ENCODE results near the gene PIP5K1C. TPM values are rescaled to one million over a fixed set of nuclear protein-coding genes. Genes with fewer than 3 reads are reported as not detected.

The PIP5K1C gene
- total RNA-seq, 2 experiments from 2014 or later: 14.6 to 15.3 TPM

GRCh38 chr19:3682741-3683404 lies 17.4 kb downstream of the PIP5K1C start:
- intact Hi-C loops (cut with DNase I, micrococcal nuclease): no loop called here
- no peak for DNase-seq
- CTCF ChIA-PET: no interaction called here
- Mint-ChIP-seq H3K4me1 (peaks cover 18% of the 10 kb centered on the region), H3K27me3 (no peaks in the 10 kb centered on the region), H3K36me3 (ENCODE audit: low read depth) (peaks cover 13% of the 10 kb centered on the region), H3K27ac (no peak overlapping the region), H3K9me3 (ENCODE audit: low read depth) (peaks cover 3% of the 10 kb centered on the region), H3K4me3 (no peak overlapping the region)
- no peak for ATAC-seq
- POLR2A ChIA-PET: no interaction called here

GRCh38 chr19:3682286-3682685 lies 18.0 kb downstream of the PIP5K1C start:
- intact Hi-C loops (cut with DNase I, micrococcal nuclease): no loop called here
- peaks cover 3% of the 10 kb centered on the region for H3K9me3 Mint-ChIP-seq (ENCODE audit: low read depth)
- H3K27me3 Mint-ChIP-seq: no peaks in the 10 kb centered on the region
- H3K4me1 Mint-ChIP-seq: peaks cover 16% of the 10 kb centered on the region
- ATAC-seq (no peak), DNase-seq (no peak)
- H3K27ac Mint-ChIP-seq: no peak overlapping the region
- H3K36me3 Mint-ChIP-seq (ENCODE audit: low read depth): peaks cover 13% of the 10 kb centered on the region
- no peak overlapping the region for H3K4me3 Mint-ChIP-seq
- POLR2A ChIA-PET: no interaction called here
- CTCF ChIA-PET: no interaction called here

GRCh38 chr19:3680939-3681338 lies 19.3 kb downstream of the PIP5K1C start:
- intact Hi-C loops (cut with DNase I, micrococcal nuclease): no loop called here
- no peak for DNase-seq
- ATAC-seq: no peak
- no peak overlapping the region for H3K27ac Mint-ChIP-seq
- peaks cover 3% of the 10 kb centered on the region for H3K9me3 Mint-ChIP-seq (ENCODE audit: low read depth)
- H3K36me3 Mint-ChIP-seq (ENCODE audit: low read depth): peaks cover 13% of the 10 kb centered on the region
- POLR2A ChIA-PET: no interaction called here
- peaks cover 13% of the 10 kb centered on the region for H3K4me1 Mint-ChIP-seq
- CTCF ChIA-PET: no interaction called here
- no peak overlapping the region for H3K4me3 Mint-ChIP-seq
- no peaks in the 10 kb centered on the region for H3K27me3 Mint-ChIP-seq

GRCh38 chr19:3679581-3679980 lies 20.7 kb downstream of the PIP5K1C start:
- intact Hi-C loops (cut with DNase I, micrococcal nuclease): no loop called here
- no peak for ATAC-seq
- Mint-ChIP-seq H3K4me1 (peaks cover 13% of the 10 kb centered on the region), H3K4me3 (no peak overlapping the region), H3K9me3 (ENCODE audit: low read depth) (peaks cover under 1% of the 10 kb centered on the region), H3K27me3 (no peaks in the 10 kb centered on the region), H3K27ac (no peak overlapping the region), H3K36me3 (ENCODE audit: low read depth) (peaks cover 10% of the 10 kb centered on the region)
- DNase-seq: no peak
- POLR2A ChIA-PET: no interaction called here
- CTCF ChIA-PET: no interaction called here

- no peaks in the 10 kb centered on the region for H3K9me3 Mint-ChIP-seq (ENCODE audit: low read depth)
- DNase-seq: no peak
- no peaks in the 10 kb centered on the region for H3K27me3 Mint-ChIP-seq
- ChIA-PET CTCF (no interaction called here), POLR2A (no interaction called here)
- ATAC-seq: no peak
- H3K27ac Mint-ChIP-seq: no peak overlapping the region
- H3K4me1 Mint-ChIP-seq: peaks cover 11% of the 10 kb centered on the region
- intact Hi-C loops (cut with DNase I, micrococcal nuclease): no loop called here
- peaks cover 6% of the 10 kb centered on the region for H3K36me3 Mint-ChIP-seq (ENCODE audit: low read depth)
- no peak overlapping the region for H3K4me3 Mint-ChIP-seq
Observed at GRCh38 chr19:3679138-3679537, 21.1 kb downstream of the PIP5K1C start.

GRCh38 chr19:3678188-3678587 lies 22.1 kb downstream of the PIP5K1C start:
- ChIA-PET POLR2A (no interaction called here), CTCF (no interaction called here)
- no peak for DNase-seq
- Mint-ChIP-seq H3K9me3 (ENCODE audit: low read depth) (no peaks in the 10 kb centered on the region), H3K27ac (no peak overlapping the region), H3K27me3 (no peaks in the 10 kb centered on the region), H3K36me3 (ENCODE audit: low read depth) (no peaks in the 10 kb centered on the region), H3K4me1 (peaks cover 5% of the 10 kb centered on the region), H3K4me3 (no peak overlapping the region)
- no peak for ATAC-seq
- intact Hi-C loops (cut with DNase I, micrococcal nuclease): no loop called here

- no peaks in the 10 kb centered on the region for H3K36me3 Mint-ChIP-seq (ENCODE audit: low read depth)
- no peaks in the 10 kb centered on the region for H3K27me3 Mint-ChIP-seq
- no peak overlapping the region for H3K27ac Mint-ChIP-seq
- ATAC-seq (no peak), DNase-seq (no peak)
- H3K9me3 Mint-ChIP-seq (ENCODE audit: low read depth): no peaks in the 10 kb centered on the region
- CTCF ChIA-PET: interaction anchor here (0.6 to 1.2 kb wide), 3 partner anchors 16 to 130 kb away, joined by 3 read pairs; no protein-coding TSS in a partner anchor
- intact Hi-C loops (cut with DNase I, micrococcal nuclease): no loop called here
- POLR2A ChIA-PET: no interaction called here
- no peak overlapping the region for H3K4me3 Mint-ChIP-seq
- H3K4me1 Mint-ChIP-seq: peaks cover 24% of the 10 kb centered on the region
Observed at GRCh38 chr19:3674784-3675543, 25.3 kb downstream of the PIP5K1C start.

DNA sequence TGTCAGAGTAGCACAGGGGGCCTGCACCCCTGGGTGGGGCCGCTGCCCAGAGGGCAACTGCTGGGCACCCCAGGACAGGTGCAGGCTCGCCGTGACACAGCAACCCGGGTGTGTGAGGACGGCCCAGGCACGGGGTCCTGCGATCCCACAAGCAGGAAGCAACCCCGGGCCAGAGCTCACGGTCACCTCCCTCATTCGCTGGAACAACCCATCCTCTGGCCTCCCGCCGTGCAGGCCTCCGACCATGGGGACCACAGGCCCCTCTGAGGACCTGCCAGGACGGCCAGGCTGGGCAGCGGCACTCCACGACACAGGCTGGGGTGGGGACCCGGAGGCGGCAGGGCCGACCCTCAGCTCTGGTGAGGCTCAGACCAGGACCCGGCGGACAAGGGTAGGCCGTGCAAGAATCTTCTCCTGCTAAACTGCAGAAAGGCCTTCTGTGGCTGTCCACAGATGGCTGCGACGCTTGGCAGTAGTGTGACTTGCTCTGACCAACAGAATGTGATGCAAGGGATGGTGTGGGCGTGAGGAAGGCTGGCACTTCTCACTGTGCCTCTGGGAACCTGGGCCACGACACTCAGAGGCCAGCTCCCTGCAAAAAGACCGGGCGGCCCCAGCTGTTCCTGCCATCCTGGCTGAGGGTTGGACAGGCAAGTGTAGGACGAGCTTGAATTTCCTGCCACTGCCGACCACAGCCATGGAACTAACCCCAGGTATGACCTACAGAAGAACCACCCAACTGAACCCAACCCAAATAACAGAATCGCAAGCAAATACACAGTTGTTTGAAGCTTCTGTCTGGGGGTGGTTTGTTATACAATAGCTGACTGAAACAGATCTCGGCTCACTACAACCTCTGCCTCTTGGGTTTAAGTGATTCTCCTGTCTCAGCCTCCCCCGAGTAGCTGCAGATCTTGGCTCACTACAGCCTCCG lies 26.5 kb downstream of the PIP5K1C start:
- Mint-ChIP-seq H3K27me3 (no peaks in the 10 kb centered on the region), H3K9me3 (ENCODE audit: low read depth) (no peaks in the 10 kb centered on the region), H3K4me1 (peaks cover 27% of the 10 kb centered on the region), H3K27ac (no peak overlapping the region), H3K4me3 (no peak overlapping the region), H3K36me3 (ENCODE audit: low read depth) (no peaks in the 10 kb centered on the region)
- CTCF ChIA-PET: interaction anchor here (0.6 to 1.2 kb wide), 5 partner anchors 12 to 147 kb away, joined by 3 read pairs; no protein-coding TSS in a partner anchor
- POLR2A ChIA-PET: no interaction called here
- intact Hi-C loops (cut with DNase I, micrococcal nuclease): no loop called here
- no peak for ATAC-seq
- no peak for DNase-seq

DNA sequence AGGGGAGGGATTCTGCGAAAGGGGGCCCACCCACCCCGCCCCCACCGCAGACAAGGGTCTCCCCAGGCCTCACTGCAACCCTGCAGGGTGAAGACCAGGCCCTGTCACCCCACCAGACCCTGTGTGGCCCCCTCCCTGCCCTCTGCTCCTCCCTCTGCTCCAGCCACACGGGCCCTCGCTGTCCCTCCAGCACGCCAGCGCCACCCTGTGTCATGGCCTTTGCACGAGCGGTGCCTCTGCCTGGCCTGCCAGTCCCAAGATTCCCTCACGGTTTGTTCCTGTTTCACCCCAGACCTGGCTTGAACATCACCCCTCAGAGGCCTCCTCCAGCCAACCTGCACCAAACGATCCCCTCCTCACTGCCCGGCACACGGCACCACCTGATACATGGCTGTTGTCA lies 27.3 kb downstream of the PIP5K1C start:
- Mint-ChIP-seq H3K27me3 (no peaks in the 10 kb centered on the region), H3K36me3 (ENCODE audit: low read depth) (no peaks in the 10 kb centered on the region), H3K27ac (no peak overlapping the region), H3K9me3 (ENCODE audit: low read depth) (no peaks in the 10 kb centered on the region), H3K4me3 (no peak overlapping the region), H3K4me1 (peaks cover 27% of the 10 kb centered on the region)
- DNase-seq: no peak
- ATAC-seq: no peak
- POLR2A ChIA-PET: no interaction called here
- CTCF ChIA-PET: interaction anchor here (1.1 kb wide), 1 partner anchor 148 kb away, joined by 3 read pairs; no protein-coding TSS in a partner anchor
- intact Hi-C loops (cut with DNase I, micrococcal nuclease): no loop called here

DNA sequence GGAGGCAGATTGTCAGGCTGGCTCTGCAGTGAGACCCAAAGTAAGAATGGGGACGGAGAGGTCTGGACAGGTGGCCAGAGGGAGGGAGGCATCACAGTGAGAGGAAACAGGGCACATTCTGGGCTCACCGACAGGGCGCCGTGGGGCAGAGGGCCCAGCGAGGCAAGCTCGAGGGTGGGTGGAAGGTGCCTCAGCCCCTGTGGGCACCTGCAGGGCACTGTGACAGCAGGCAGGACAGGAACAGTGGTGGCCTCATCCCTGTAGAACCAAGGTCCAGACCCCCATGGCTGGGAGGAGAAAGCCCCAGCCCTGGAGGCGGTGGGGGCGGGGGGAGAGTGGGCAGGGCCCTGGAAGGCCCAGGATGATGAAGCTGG lies 27.7 kb downstream of the PIP5K1C start:
- DNase-seq (no peak), ATAC-seq (no peak)
- intact Hi-C loops (cut with DNase I, micrococcal nuclease): no loop called here
- Mint-ChIP-seq H3K4me1 (peaks cover 27% of the 10 kb centered on the region), H3K36me3 (ENCODE audit: low read depth) (no peaks in the 10 kb centered on the region), H3K27ac (no peak overlapping the region), H3K4me3 (no peak overlapping the region), H3K27me3 (no peaks in the 10 kb centered on the region), H3K9me3 (ENCODE audit: low read depth) (no peaks in the 10 kb centered on the region)
- POLR2A ChIA-PET: no interaction called here
- CTCF ChIA-PET: interaction anchor here (1.1 to 2.2 kb wide), 2 partner anchors 28 to 149 kb away, joined by 3 to 8 read pairs; partner anchors contain the start of gene PIP5K1C
